K562 (cell line): Measurements from ENCODE around the gene PIK3C2G. TPM values are rescaled to one million over a fixed set of nuclear protein-coding genes. Genes with fewer than 3 reads are reported as not detected.

Experiments
- ATAC-seq: fragments of 200-7000 bp; cut with Tn5 transposase; 3 replicates; pipeline ENCODE4 v1.9.1; 2020; ENCODE audit warnings: moderate library complexity
- BruUV-seq: library from RNA; stranded (reverse); fragments of 400-500 nt; replicated peaks from 2 replicates; lab custom pipeline; 2021; lab: Mats Ljungman, UMichigan
- CTCF ChIA-PET: fragments of 300-600 bp; formaldehyde crosslinking; extraction: SDS; loops from one replicate; lab custom pipeline; 2021; ENCODE audit warnings: low intra/inter-chr PET ratio; lab: Yijun Ruan, JAX
- POLR2A ChIA-PET: fragments of 300-600, 350-650 bp; sonication (Branson Sonifier 250); formaldehyde crosslinking; extraction: SDS; loops from one replicate; lab custom pipeline; 2021; ENCODE audit warnings: antibody characterized with exemption, inconsistent platforms; lab: Yijun Ruan, JAX
- DNase-seq, 4 experiments: peaks; one replicate each; pipeline versions ENCODE4 v3.0.0 to v3.0.0-alpha.2; 2011 to 2018; ENCODE audit warnings: low spot score in 3 of 4, mixed read lengths in 3 of 4; ENCODE audit errors: extremely low read depth in 1 of 4
- FAIRE-seq: peaks from 2 replicates; lab custom pipeline; 2011; peaks lifted over from hg19 to GRCh38; lab: Jason Lieb, UNC
- H2AFZ ChIP-seq: 2 replicates; pipeline ENCODE4 v1.6.0; 2011; ENCODE audit warnings: low read depth, low read length, control low read depth, inconsistent platforms
- H3K27ac ChIP-seq: fragments of 200-600 bp; 3 replicates; pipeline ENCODE4 v1.8.0; 2011; ENCODE audit warnings: low read depth, mild to moderate bottlenecking, control low read depth, inconsistent platforms, low read length, moderate library complexity, mixed read lengths; ENCODE audit errors: extremely low read depth
- H3K27me3 ChIP-seq, 2 experiments: fragments of 300-600 bp in 1 of 2; 2 replicates in 1 of 2; 3 replicates in 1 of 2; pipeline versions ENCODE4 v1.6.0 to v1.8.0; 2011; ENCODE audit warnings: inconsistent platforms in 2 of 2, low read length in 2 of 2, mild to moderate bottlenecking in 1 of 2, mixed read lengths in 1 of 2, moderate library complexity in 1 of 2; ENCODE audit not compliant: control insufficient read depth in 2 of 2, insufficient read depth in 2 of 2
- H3K36me3 ChIP-seq: fragments of 300-600 bp; 3 replicates; pipeline ENCODE4 v1.8.0; 2011; ENCODE audit warnings: mild to moderate bottlenecking, low read length, inconsistent platforms; ENCODE audit not compliant: control insufficient read depth, insufficient read depth
- H3K4me1 ChIP-seq, 2 experiments: fragments of 200-600 bp in 1 of 2; replicated peaks in 1 of 2; 2 replicates in 1 of 2; 3 replicates in 1 of 2; pipeline versions ENCODE4 v1.5.1 to v1.8.0; 2011; ENCODE audit warnings: inconsistent platforms in 2 of 2, low read length in 2 of 2, mild to moderate bottlenecking in 1 of 2, mixed read lengths in 1 of 2, moderate library complexity in 1 of 2; ENCODE audit not compliant: control insufficient read depth in 2 of 2, insufficient read depth in 2 of 2
- H3K4me2 ChIP-seq: 2 replicates; pipeline ENCODE4 v1.6.1; 2011; ENCODE audit warnings: low read length, control low read depth, inconsistent platforms, mixed read lengths; ENCODE audit not compliant: insufficient read depth
- H3K4me3 ChIP-seq: fragments of 200-600 bp; sonication (generic), shearing (Covaris generic); 2 replicates; pipeline ENCODE4 v1.5.1; 2016; ENCODE audit warnings: control low read depth, inconsistent platforms
- H3K79me2 ChIP-seq: fragments of 200-600 bp; 3 replicates; pipeline ENCODE4 v1.8.0; 2011; ENCODE audit warnings: low read length, inconsistent platforms; ENCODE audit not compliant: control insufficient read depth, insufficient read depth
- H3K9ac ChIP-seq, 2 experiments: 2 replicates each; pipeline versions ENCODE4 v1.6.0 to v1.6.1; 2011; ENCODE audit warnings: low read depth in 2 of 2, low read length in 2 of 2, control low read depth in 1 of 2, inconsistent platforms in 1 of 2, mild to moderate bottlenecking in 1 of 2, mixed read lengths in 1 of 2; ENCODE audit not compliant: insufficient read depth in 1 of 2
- H3K9me1 ChIP-seq: one replicate; pipeline ENCODE4 v1.6.0; 2011; ENCODE audit warnings: inconsistent platforms, mild to moderate bottlenecking, low read length, moderate library complexity; ENCODE audit not compliant: control insufficient read depth, insufficient read depth
- H3K9me3 ChIP-seq: replicated peaks from 2 replicates; pipeline ENCODE4 v1.5.1; 2011; ENCODE audit warnings: low read depth, low read length, inconsistent platforms; ENCODE audit not compliant: control insufficient read depth, insufficient read depth
- H4K20me1 ChIP-seq: replicated peaks from 2 replicates; pipeline ENCODE4 v1.6.1; 2011; ENCODE audit warnings: low read length, inconsistent platforms, mixed read lengths; ENCODE audit not compliant: control insufficient read depth, insufficient read depth
- CCAR2 ChIP-seq: fragments of 200-400 bp; formaldehyde crosslinking; IDR thresholded peaks from 2 replicates; pipeline ENCODE4 v1.6.1; 2017; ENCODE audit warnings: mild to moderate bottlenecking, low read depth, low read length
- DDX20 ChIP-seq: fragments of 450-650 bp; IDR thresholded peaks from 2 replicates; pipeline ENCODE4 v1.6.1; 2016; ENCODE audit warnings: missing genetic modification characterization, low read depth, mild to moderate bottlenecking, missing compliant biosample characterization, moderate library complexity
- E4F1 ChIP-seq: fragments of 250-450 bp; sonication (Bioruptor Pico); IDR thresholded peaks from 2 replicates; pipeline ENCODE4 v1.5.0; 2021; ENCODE audit warnings: mild to moderate bottlenecking, borderline replicate concordance
- HMGXB4 ChIP-seq: sonication (generic); formaldehyde crosslinking; IDR thresholded peaks from 2 replicates; pipeline ENCODE4 v1.8.1; 2023; ENCODE audit warnings: mild to moderate bottlenecking, missing genetic modification reagents
- KLF16 ChIP-seq: IDR thresholded peaks from 2 replicates; pipeline ENCODE4 v1.6.1; 2016; ENCODE audit warnings: antibody characterized with exemption
- NR4A1 ChIP-seq, 2 experiments: fragments of 250-450 bp in 1 of 2; fragments of 450-650 bp in 1 of 2; sonication (Bioruptor Pico) in 1 of 2; IDR thresholded peaks; 2 replicates each; pipeline versions ENCODE4 v1.4.0 to v1.6.1; 2016 to 2020; ENCODE audit warnings: mild to moderate bottlenecking in 2 of 2, missing compliant biosample characterization in 1 of 2, missing genetic modification characterization in 1 of 2, moderate library complexity in 1 of 2
- NRF1 ChIP-seq, 2 experiments: fragments of 450-650 bp; IDR thresholded peaks in 1 of 2; conservative IDR thresholded peaks in 1 of 2; 2 replicates each; pipeline ENCODE4 v1.6.1; 2014; ENCODE audit warnings: mild to moderate bottlenecking in 2 of 2
- POLR2A ChIP-seq: fragments of 450-650 bp; conservative IDR thresholded peaks from 2 replicates; pipeline ENCODE4 v1.6.1; 2016
- SAFB2 ChIP-seq: fragments of 200-400 bp; formaldehyde crosslinking; IDR thresholded peaks from 2 replicates; pipeline ENCODE4 v1.6.1; 2018; ENCODE audit warnings: borderline replicate concordance, low read length, low read depth, moderate library complexity; ENCODE audit not compliant: severe bottlenecking
- XRCC3 ChIP-seq: fragments of 450-650 bp; IDR thresholded peaks from 2 replicates; pipeline ENCODE4 v1.6.1; 2017; ENCODE audit warnings: mild to moderate bottlenecking, moderate library complexity
- ZBTB11 ChIP-seq, 3 experiments: fragments of 200-800 bp in 1 of 3; fragments of 250-450 bp in 1 of 3; fragments of 450-650 bp in 1 of 3; sonication (Bioruptor Pico) in 1 of 3; sonication (Bioruptor generic) in 1 of 3; formaldehyde crosslinking in 1 of 3; IDR thresholded peaks; 2 replicates each; pipeline versions ENCODE4 v1.6.1 to v1.8.0; 2016 to 2022; ENCODE audit warnings: mild to moderate bottlenecking in 2 of 3, missing genetic modification characterization in 2 of 3, missing compliant biosample characterization in 1 of 3, moderate library complexity in 1 of 3
- ZNF445 ChIP-seq: fragments of 250-450 bp; sonication (Bioruptor Pico); IDR thresholded peaks from 2 replicates; pipeline ENCODE4 v1.4.0; 2020; ENCODE audit warnings: low read depth, mild to moderate bottlenecking, moderate library complexity
- WGBS: fragments of 100-300 bp; shearing (Covaris generic); methylation state at CpG from one replicate; pipeline ENCODE4 v1.1.6; 2016; ENCODE audit warnings: low coverage, mixed read lengths; ENCODE audit not compliant: insufficient coverage; ENCODE audit errors: missing lambda C conversion rate; 5-methylcytosine and 5-hydroxymethylcytosine counted together
- in situ Hi-C: fragments of 300-500 bp; cut with MboI; formaldehyde crosslinking; loops from 4 replicates; pipeline ENCODE4 v1.15.0; 2018; ENCODE audit warnings: inconsistent platforms, mixed read lengths
- intact Hi-C: fragments of 100-400 bp; cut with micrococcal nuclease; formaldehyde crosslinking; loops from 2 replicates; pipeline ENCODE4 v1.14.2; 2022
- polyA plus RNA-seq, 8 experiments: library from polyadenylated mRNA; depleted of rRNA in 4 of 8; stranded (reverse) in 5 of 8; unstranded in 3 of 8; fragments of >200 nt; fragmentation: Nextera tagmentation in 2 of 8; fragmentation: Illumina TruSeq in 1 of 8; extraction: Ambion mirVana in 2 of 8; extraction: Trizol in 1 of 8; gene quantifications; 2 replicates each; pipeline versions ENCODE4 v1.2.1 to v1.2.3, GENCODE V29; 2011 to 2014; ENCODE audit warnings: inconsistent platforms in 1 of 8, missing spikeins in 1 of 8
- total RNA-seq, 7 experiments: library from RNA; depleted of rRNA in 6 of 7; stranded (reverse); fragments of >200 nt in 6 of 7; fragmentation: Illumina TruSeq in 2 of 7; extraction: Trizol in 2 of 7; gene quantifications; 2 replicates each; pipeline versions ENCODE4 v1.2.1 to v1.2.3, GENCODE V29; 2011 to 2021; ENCODE audit warnings: low replicate concordance in 1 of 7

Gene PIK3C2G
- total and polyA plus RNA-seq, 9 of the 15 experiments (the other 6 are each of a cell fraction or from before 2014, with no cell fraction given): not detected

DNA sequence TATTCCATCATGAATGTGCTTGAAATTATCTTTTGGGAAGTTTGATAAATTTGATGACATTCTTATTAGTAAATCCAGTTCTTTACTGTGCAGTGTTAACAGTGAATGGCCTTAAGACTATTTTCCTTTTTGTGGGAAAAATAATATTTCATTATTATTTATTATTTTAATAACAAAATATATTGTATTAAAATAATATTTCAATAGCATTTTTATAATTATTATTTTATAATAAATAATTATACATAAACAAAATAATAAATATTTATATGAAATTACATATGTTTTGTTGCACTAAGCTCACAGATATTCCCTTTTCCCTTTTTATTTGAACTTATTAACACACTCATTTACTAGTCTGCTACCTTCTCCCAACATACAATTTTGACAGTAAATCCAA lies 33.6 kb downstream of the PIK3C2G start (continued):
- TF ChIP-seq ZBTB11 (CRISPR knock-in tag; IDR thresholded peaks at IDR 0.05) (no peak), KLF16 (no peak), DDX20 (tag) (no peak)

DNA sequence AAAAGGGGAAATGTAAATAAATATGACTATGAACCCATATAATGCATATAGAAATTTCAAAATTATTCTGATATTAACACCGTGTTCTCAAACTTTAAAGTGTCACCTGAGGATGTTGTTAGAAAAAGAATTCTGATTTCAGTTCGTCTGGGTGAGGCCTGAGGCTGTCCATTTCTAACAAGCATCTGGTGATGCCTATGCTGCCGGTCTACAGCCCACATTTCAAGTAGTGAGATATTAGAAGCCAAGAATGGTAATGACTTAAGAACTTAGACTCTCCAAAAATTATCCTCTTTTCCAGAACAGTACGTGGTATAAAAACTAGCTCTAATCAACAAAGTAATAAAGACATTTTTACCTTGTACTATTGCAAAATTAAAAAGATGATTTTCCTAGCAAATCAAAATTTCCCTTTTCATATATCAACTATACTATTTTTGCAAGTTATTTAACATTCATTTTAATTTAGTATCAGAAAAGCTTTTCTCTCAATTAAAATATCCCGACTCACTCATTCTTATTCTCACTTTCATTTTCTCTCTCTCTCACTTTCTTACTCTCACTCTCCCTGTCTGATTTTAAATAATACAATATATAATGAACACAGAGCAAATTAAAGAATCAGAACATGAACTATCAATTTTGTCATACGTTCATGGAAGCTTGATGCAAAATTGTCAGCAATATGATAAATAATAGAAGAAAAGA lies 35.0 kb downstream of the PIK3C2G start:
- no peaks in the 10 kb centered on the region for H3K9me3 ChIP-seq
- DNase-seq (no peak), FAIRE-seq (no peak), ATAC-seq (no peak)
- intact Hi-C loops: no loop called here
- ChIA-PET CTCF (no interaction called here), POLR2A (no interaction called here)
- in situ Hi-C loops: no loop called here
- H3K4me2 ChIP-seq: no peak overlapping the region
- H2AFZ ChIP-seq: no peak overlapping the region
- no peak overlapping the region for H3K27ac ChIP-seq
- no peaks in the 10 kb centered on the region for H3K9me1 ChIP-seq
- H3K4me3 ChIP-seq: no peak overlapping the region
- no peak overlapping the region for H3K9ac ChIP-seq
- no peaks in the 10 kb centered on the region for H4K20me1 ChIP-seq
- no TSS peak for BruUV-seq
- no peaks in the 10 kb centered on the region for H3K36me3 ChIP-seq
- H3K79me2 ChIP-seq: no peaks in the 10 kb centered on the region
- no peaks in the 10 kb centered on the region for H3K4me1 ChIP-seq
- WGBS: 0% methylated on average over 6 of the region's 6 CpGs
- no peaks in the 10 kb centered on the region for H3K27me3 ChIP-seq
- TF ChIP-seq CCAR2 (no peak), POLR2A (no peak), NR4A1 (CRISPR knock-in tag; IDR thresholded peaks at IDR 0.05) (no peak), NR4A1 (tag; IDR thresholded peaks at IDR 0.05) (no peak), E4F1 (CRISPR knock-in tag) (no peak), NRF1 (conservative IDR thresholded peaks at IDR 0.05 in 1 of 2, IDR thresholded peaks at IDR 0.05 in 1 of 2) (no peak), XRCC3 (no peak), HMGXB4 (no peak), SAFB2 (no peak), ZNF445 (CRISPR knock-in tag) (no peak)
